ENCODE data around the gene DDX5.
A peak's percentile ranks its signal among the peaks of the same experiment; 100 is the strongest.
"Not testable (repeated sequence)": the region's sequence is repeated elsewhere in the genome, so short reads cannot be mapped to it uniquely, and the experiment has no call there.

DDX5 gene

DNA sequence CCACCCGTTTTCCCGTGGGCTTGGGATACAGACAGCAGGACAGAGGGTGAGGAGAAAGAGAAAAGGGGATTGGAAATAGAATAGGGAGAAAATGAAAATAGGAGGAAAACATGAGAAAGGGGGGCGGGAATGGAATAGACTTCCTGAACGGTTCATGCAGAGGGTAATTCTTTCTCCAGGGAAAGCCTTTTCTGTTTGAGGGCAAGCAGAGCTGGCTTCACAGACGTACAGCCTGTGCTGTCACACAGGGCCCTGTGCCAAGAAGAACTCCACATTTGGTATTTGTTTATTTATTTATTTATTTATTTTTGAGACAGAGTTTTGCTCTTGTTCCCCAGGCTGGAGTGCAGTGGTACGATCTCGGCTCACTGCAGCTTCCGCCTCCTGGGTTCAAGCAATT, 45.1 kb downstream of the DDX5 start:
- in situ Hi-C loops (cut with MboI; ENCODE audit: low pct_unique_long_range_greater_than_20kb, low sequenced_read_pairs): no loop called here
- no peak for DNase-seq

DNA sequence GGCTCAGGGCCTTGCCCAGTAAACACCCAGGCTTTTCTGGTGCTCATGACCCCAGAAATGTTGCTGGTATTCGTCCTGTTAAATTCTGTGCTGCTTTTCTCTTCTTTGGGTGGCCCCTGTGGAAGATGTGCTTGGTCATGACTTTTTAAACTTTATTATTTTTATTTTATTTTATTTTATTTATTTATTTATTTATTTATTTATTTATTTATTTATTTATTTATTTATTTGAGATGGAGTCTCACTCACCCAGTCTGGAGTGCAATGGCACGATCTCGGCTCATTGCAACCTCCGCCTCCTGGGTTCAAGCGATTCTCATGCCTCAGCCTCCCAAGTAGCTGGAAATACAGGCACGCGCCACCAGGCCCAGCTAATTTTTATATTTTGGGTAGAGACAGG, 46.3 kb downstream of the DDX5 start:
- in situ Hi-C loops (cut with MboI; ENCODE audit: low pct_unique_long_range_greater_than_20kb, low sequenced_read_pairs); DNase-seq: not testable (repeated sequence)

DNA sequence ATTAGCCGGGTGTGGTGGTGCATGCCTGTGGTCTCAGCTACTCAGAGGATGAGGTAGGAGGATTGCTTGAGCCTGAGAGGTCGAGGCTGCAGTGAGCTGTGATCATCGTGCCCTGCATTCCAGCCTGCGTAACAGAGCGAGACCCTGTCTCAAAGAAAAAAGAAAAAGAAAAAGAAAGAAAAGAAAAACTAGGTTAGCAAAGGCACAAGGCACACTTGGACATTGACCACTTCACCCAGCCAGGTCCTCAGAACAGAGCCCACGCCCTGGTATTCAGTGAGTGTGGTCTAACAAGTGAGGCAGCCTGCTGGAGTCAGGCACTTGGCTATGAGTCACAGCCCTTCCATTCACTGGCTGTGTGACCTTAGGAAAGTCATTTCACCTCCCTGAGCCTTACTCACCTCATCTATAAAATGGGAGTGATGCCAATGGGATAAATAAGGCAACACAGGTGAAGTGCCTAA, 46.8 kb downstream of the DDX5 start:
- no peak for DNase-seq
- in situ Hi-C loops (cut with MboI; ENCODE audit: low pct_unique_long_range_greater_than_20kb, low sequenced_read_pairs): no loop called here

DNA sequence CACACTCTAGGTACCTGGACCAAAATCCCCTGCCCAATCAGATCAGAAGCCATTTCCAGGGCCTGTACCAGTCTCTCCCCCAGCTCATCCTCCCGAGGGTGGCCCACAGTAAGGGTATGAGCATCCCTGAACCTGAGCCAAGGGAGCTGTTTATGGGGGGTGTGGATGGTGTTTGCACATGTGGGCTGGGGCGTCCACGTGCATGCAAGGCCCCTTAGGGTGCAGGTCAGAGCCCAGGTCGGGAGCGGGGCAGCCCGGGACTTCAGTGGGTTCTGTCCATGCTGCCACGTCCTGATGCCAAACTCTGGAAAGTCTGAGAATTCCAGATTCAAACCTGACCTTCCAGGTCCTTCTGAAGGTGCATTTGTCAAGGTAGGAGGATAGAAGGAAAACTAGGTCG, 47.3 kb downstream of the DDX5 start:
- in situ Hi-C loops (cut with MboI; ENCODE audit: low pct_unique_long_range_greater_than_20kb, low sequenced_read_pairs): no loop called here
- no peak for DNase-seq

DNA sequence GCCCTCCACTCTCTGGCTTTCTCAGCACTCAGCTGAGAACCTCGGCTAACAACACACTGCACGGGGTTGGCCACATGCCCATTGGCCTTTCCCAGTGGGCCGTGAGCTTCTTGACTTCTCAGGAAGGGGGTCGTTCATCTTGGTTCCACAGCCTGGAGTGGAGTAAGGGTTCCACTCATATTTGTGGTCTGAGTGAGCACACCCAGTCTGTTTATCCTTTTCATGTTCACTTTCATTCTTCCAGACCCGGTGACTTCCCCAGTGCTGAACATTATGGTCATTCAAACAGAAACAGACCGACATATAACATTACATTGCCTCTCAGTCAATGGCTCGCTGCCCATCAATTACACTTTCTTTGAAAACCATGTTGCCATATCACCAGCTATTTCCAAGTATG, 48.9 kb downstream of the DDX5 start:
- in situ Hi-C loops (cut with MboI; ENCODE audit: low pct_unique_long_range_greater_than_20kb, low sequenced_read_pairs): no loop called here

GRCh38 chr17:64455993-64456885, 49.9 kb downstream of the DDX5 start:
- peak; percentile 70 for DNase-seq
- in situ Hi-C loops (cut with MboI; ENCODE audit: low pct_unique_long_range_greater_than_20kb, low sequenced_read_pairs): no loop called here

More for the DNA sequence above, 48.9 kb downstream of the DDX5 start:
- no peak for DNase-seq

DNA sequence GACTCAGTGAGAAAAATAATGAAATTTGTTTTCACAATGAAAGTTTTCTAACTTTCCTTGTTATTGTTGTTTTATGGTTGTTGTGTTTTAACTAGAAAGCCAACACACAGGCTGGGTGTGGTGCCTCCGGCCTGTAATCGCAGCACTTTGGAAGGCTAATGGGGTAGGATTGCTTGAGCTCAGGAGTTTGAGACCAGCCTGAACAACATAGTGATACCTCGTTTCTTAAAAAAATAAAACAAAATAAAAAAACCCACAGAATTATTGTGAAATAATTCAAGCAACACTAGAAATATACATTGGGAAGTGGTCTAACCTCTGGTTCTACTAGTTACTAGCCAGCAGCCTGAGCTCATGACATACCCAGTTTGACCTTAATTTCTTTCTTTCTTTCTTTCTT, 56.5 kb downstream of the DDX5 start:
- in situ Hi-C loops (cut with MboI; ENCODE audit: low pct_unique_long_range_greater_than_20kb, low sequenced_read_pairs): no loop called here
- no peak for DNase-seq

DNA sequence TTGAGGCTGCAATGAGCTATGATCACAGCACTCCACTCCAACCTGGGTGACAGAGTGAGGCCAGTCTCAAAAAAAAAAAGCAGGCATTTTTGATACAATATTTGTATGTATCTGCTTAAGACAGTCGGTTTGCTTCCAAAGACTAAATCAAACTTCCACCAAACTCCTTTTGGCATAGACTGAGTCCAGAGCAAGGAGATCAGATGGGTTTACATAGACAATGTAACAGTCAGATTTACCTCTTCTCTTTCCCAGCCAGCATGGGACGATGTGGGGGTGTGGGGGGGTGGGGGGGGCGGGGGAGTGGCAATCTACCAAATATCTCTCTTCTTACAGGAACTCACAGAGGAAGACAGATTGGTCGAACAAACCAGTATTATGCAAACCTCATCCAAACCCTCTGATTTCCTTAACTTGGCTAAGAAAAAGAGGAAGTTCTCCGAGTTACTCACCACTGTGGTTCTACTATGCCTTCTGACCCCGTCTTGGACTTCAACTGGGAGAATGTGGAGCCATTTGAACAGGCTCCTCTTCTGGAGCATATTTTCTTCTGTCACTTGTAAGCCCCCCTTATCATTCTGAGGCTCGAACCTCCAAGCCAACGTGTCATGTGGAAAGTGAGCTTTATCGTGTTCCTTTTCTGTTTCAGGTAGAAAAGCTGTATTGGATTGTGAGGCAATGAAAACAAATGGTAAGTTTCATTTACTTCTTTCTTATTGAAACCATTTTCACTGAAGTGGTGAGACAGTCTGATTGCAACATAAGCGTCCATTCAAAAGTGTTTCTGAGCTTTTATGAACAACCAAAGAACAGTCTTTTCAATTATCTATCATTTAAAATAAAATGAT, 57.2 kb downstream of the DDX5 start, which contains the start of gene MILR1:
MILR1 (plus strand) TSS at position 451 of the 848 bp plus-strand sequence; CDS start at position 505, 54 bp downstream.
- peak; percentile 95 for DNase-seq
- in situ Hi-C loops (cut with MboI; ENCODE audit: low pct_unique_long_range_greater_than_20kb, low sequenced_read_pairs): no loop called here

Measured in KBM-7 (cell line).